Stomach (tissue), 4 donors: ENCODE results near the gene RAMACL.

Source experiments
- EP300 ChIP-seq: sonication (generic); formaldehyde crosslinking; IDR thresholded peaks from one replicate; pipeline ENCODE4 v1.6.1; 2017; ENCODE audit warnings: antibody characterized with exemption
- POLR2A ChIP-seq, 4 donors: fragments of 450-650 bp; IDR thresholded peaks; one replicate each; pipeline ENCODE4 v1.6.1; 2016; ENCODE audit warnings: antibody characterized with exemption in 4 of 4, control low read depth in 2 of 4, mild to moderate bottlenecking in 1 of 4, moderate library complexity in 1 of 4
- POLR2AphosphoS5 ChIP-seq, 3 donors: sonication (generic); formaldehyde crosslinking; IDR thresholded peaks; one replicate each; pipeline ENCODE4 v1.6.1; 2016; ENCODE audit warnings: antibody characterized with exemption in 3 of 3
- TF ChIP-seq, protein P1 (sequence below), 7 experiments: fragments of 450-650 bp in 4 of 7; fragments of 200-600 bp in 3 of 7; sonication (generic) in 3 of 7; IDR thresholded peaks; one replicate each; pipeline ENCODE4 v1.5.1; 2016 to 2019; ENCODE audit warnings: antibody characterized with exemption in 7 of 7, control low read depth in 2 of 7, mild to moderate bottlenecking in 1 of 7

DNA sequence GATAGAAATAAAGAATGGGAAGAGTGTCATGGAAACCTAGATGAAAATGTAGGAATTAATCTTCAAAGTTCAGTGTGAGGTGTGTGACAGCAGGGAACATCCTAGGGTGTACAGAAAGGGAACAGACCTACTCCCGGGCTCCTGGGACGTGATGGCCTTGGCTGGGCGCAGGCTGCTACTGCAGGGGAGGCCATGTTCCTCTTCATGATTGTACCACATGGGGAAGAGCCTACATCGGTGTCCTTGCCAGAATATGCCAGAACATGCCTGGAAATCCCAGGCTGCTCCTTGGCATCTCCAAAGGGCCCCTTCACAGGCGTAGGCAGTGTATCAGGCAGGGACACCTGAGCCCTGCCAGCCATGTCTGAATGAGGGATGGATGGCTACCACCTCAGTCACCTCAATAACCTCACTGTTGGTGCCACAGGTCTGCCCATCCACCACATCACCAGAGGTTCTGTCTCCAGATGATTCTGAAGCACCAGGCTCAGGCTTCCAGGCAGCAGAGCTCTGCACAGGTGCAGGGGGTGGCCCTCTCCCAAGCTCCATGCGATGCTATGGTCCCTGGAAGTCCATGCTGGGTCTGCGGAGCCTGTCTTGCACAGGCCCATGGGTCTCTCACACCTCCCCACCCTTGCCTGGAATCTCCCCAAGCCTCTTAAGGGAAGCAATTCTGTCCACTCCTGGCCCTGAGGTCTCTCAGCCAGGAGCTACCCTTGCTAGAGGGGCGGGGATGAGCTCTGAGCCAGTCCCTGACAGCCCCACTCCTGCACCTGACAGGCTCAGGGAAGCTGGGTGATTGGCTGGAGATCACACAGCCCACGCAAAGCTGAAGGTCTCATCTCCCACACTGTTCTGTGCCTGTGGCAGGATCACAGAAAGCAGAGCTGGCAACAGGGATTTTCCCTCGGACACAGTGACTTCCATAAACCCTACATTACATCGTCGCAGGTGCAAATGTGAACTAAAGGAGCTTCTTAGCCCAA, 20.2 kb downstream of the RAMACL start:
- no peak for TF ChIP-seq EP300
- TF ChIP-seq, protein P1, sequence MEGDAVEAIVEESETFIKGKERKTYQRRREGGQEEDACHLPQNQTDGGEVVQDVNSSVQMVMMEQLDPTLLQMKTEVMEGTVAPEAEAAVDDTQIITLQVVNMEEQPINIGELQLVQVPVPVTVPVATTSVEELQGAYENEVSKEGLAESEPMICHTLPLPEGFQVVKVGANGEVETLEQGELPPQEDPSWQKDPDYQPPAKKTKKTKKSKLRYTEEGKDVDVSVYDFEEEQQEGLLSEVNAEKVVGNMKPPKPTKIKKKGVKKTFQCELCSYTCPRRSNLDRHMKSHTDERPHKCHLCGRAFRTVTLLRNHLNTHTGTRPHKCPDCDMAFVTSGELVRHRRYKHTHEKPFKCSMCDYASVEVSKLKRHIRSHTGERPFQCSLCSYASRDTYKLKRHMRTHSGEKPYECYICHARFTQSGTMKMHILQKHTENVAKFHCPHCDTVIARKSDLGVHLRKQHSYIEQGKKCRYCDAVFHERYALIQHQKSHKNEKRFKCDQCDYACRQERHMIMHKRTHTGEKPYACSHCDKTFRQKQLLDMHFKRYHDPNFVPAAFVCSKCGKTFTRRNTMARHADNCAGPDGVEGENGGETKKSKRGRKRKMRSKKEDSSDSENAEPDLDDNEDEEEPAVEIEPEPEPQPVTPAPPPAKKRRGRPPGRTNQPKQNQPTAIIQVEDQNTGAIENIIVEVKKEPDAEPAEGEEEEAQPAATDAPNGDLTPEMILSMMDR (IDR thresholded peaks at IDR 0.05), result no peak
- TF ChIP-seq POLR2A (IDR thresholded peaks at IDR 0.05), result no peak
- TF ChIP-seq POLR2AphosphoS5 (IDR thresholded peaks at IDR 0.05), result no peak
